HepG2 (cell line): ENCODE results near the gene BTG4. TPM values are rescaled to one million over a fixed set of nuclear protein-coding genes. Genes with fewer than 3 reads are reported as not detected.

Experiments used
- ATAC-seq: fragments of 200-7000 bp; cut with Tn5 transposase; 3 replicates; pipeline ENCODE4 v1.9.1; 2020; ENCODE audit warnings: mild to moderate bottlenecking, moderate library complexity
- BruUV-seq: library from RNA; stranded (reverse); fragments of 400-500 nt; replicated peaks from 2 replicates; lab custom pipeline; 2021; lab: Mats Ljungman, UMichigan
- CTCF ChIA-PET: fragments of 300-600 bp; formaldehyde crosslinking; extraction: SDS; loops from one replicate; lab custom pipeline; 2021; ENCODE audit warnings: low total read pairs, inconsistent platforms, low intra/inter-chr PET ratio; lab: Yijun Ruan, JAX
- POLR2A ChIA-PET: fragments of 350-600 bp; sonication (Branson Sonifier 250); formaldehyde crosslinking; loops from one replicate; lab custom pipeline; 2020; ENCODE audit warnings: antibody characterized with exemption, inconsistent platforms; lab: Yijun Ruan, JAX
- DNase-seq: peaks from one replicate; pipeline ENCODE4 v3.0.0-alpha.2; 2015; ENCODE audit warnings: low spot score
- FAIRE-seq: peaks from 3 replicates; lab custom pipeline; 2011; peaks lifted over from hg19 to GRCh38; lab: Jason Lieb, UNC
- H2AFZ ChIP-seq: one replicate; pipeline ENCODE4 v1.6.1; 2011; ENCODE audit warnings: low read length, inconsistent platforms
- H3K27ac ChIP-seq: fragments of 300-600 bp; 3 replicates; pipeline ENCODE4 v1.8.0; 2011; ENCODE audit warnings: mixed run types, mild to moderate bottlenecking, mixed read lengths, low read length, inconsistent platforms; ENCODE audit not compliant: insufficient read depth; ENCODE audit errors: extremely low read length
- H3K27me3 ChIP-seq, 2 experiments: fragments of 200-600 bp in 1 of 2; 2 replicates in 1 of 2; 3 replicates in 1 of 2; pipeline versions ENCODE4 v1.6.0 to v1.8.0; 2011; ENCODE audit warnings: low read length in 2 of 2, mild to moderate bottlenecking in 2 of 2, moderate library complexity in 2 of 2, inconsistent platforms in 1 of 2; ENCODE audit not compliant: insufficient read depth in 2 of 2, control insufficient read depth in 1 of 2
- H3K36me3 ChIP-seq, 2 experiments: fragments of 200-600 bp in 1 of 2; replicated peaks in 1 of 2; 2 replicates in 1 of 2; 3 replicates in 1 of 2; pipeline versions ENCODE4 v1.5.1 to v1.8.0; 2011; ENCODE audit warnings: low read length in 2 of 2, inconsistent platforms in 1 of 2; ENCODE audit not compliant: insufficient read depth in 2 of 2, control insufficient read depth in 1 of 2
- H3K4me1 ChIP-seq: 2 replicates; pipeline ENCODE4 v1.5.1; 2012; ENCODE audit warnings: low read length, inconsistent platforms; ENCODE audit not compliant: insufficient read depth
- H3K4me2 ChIP-seq: 2 replicates; pipeline ENCODE4 v1.6.0; 2011; ENCODE audit warnings: low read depth, low read length, inconsistent platforms
- H3K4me3 ChIP-seq, 3 experiments: fragments of 200-600 bp in 1 of 3; sonication (generic), shearing (Covaris generic) in 1 of 3; replicated peaks in 1 of 3; 2 replicates each; pipeline ENCODE4 v1.5.1; 2011 to 2016; ENCODE audit warnings: low read length in 3 of 3, inconsistent platforms in 2 of 3, low read depth in 2 of 3, mild to moderate bottlenecking in 2 of 3, control low read depth in 1 of 3, mixed read lengths in 1 of 3; ENCODE audit not compliant: insufficient read depth in 1 of 3
- H3K79me2 ChIP-seq: one replicate; pipeline ENCODE4 v1.6.1; 2011; ENCODE audit warnings: low read length, inconsistent platforms; ENCODE audit not compliant: insufficient read depth
- H3K9ac ChIP-seq: 2 replicates; pipeline ENCODE4 v1.6.0; 2011; ENCODE audit warnings: mild to moderate bottlenecking, low read depth, low read length, inconsistent platforms; ENCODE audit not compliant: insufficient read depth
- H3K9me3 ChIP-seq: 2 replicates; pipeline ENCODE4 v1.5.1; 2012; ENCODE audit warnings: mild to moderate bottlenecking, low read length
- H4K20me1 ChIP-seq: 2 replicates; pipeline ENCODE4 v1.6.0; 2011; ENCODE audit warnings: inconsistent platforms, mild to moderate bottlenecking, low read length, moderate library complexity; ENCODE audit not compliant: insufficient read depth
- GTF3A ChIP-seq: sonication (generic); formaldehyde crosslinking; conservative IDR thresholded peaks from 2 replicates; pipeline ENCODE4 v1.4.0; 2020; ENCODE audit warnings: mild to moderate bottlenecking, missing genetic modification reagents
- MAX ChIP-seq: IDR thresholded peaks from 2 replicates; pipeline ENCODE4 v1.6.1; 2012; ENCODE audit warnings: inconsistent platforms
- PATZ1 ChIP-seq: sonication (generic); formaldehyde crosslinking; IDR thresholded peaks from 2 replicates; pipeline ENCODE4 v1.4.0; 2020; ENCODE audit warnings: missing genetic modification reagents
- POGZ ChIP-seq: sonication (generic); formaldehyde crosslinking; IDR thresholded peaks from 2 replicates; pipeline ENCODE4 v1.4.0; 2020; ENCODE audit warnings: mild to moderate bottlenecking, missing genetic modification reagents
- SMARCC2 ChIP-seq: fragments of 450-650 bp; IDR thresholded peaks from 2 replicates; pipeline ENCODE4 v1.6.1; 2017; ENCODE audit warnings: antibody characterized with exemption, mild to moderate bottlenecking
- ZBTB21 ChIP-seq: sonication (generic); formaldehyde crosslinking; IDR thresholded peaks from 2 replicates; pipeline ENCODE4 v1.4.0; 2020; ENCODE audit warnings: missing genetic modification reagents
- ZFY ChIP-seq: sonication (generic); formaldehyde crosslinking; IDR thresholded peaks from 2 replicates; pipeline ENCODE4 v1.4.0; 2020; ENCODE audit warnings: missing genetic modification reagents
- ZNF142 ChIP-seq: sonication (generic); formaldehyde crosslinking; IDR thresholded peaks from 2 replicates; pipeline ENCODE4 v1.4.0; 2020; ENCODE audit warnings: missing genetic modification reagents
- ZNF280B ChIP-seq: sonication (generic); formaldehyde crosslinking; IDR thresholded peaks from 2 replicates; pipeline ENCODE4 v1.5.0; 2020; ENCODE audit warnings: missing genetic modification reagents, mild to moderate bottlenecking, borderline replicate concordance
- ZNF343 ChIP-seq: sonication (generic); formaldehyde crosslinking; IDR thresholded peaks from 2 replicates; pipeline ENCODE4 v1.4.0; 2020; ENCODE audit warnings: mild to moderate bottlenecking, missing genetic modification reagents
- ZNF883 ChIP-seq: sonication (generic); formaldehyde crosslinking; IDR thresholded peaks from 2 replicates; pipeline ENCODE4 v1.5.1; 2020; ENCODE audit warnings: mild to moderate bottlenecking, missing genetic modification reagents; ENCODE audit errors: not compliant biosample characterization
- WGBS: methylation state at CpG from one replicate; pipeline ENCODE4 v1.1.6; 2017; ENCODE audit warnings: low lambda C conversion rate; 5-methylcytosine and 5-hydroxymethylcytosine counted together
- in situ Hi-C: cut with HindIII; loops from 2 replicates; pipeline ENCODE4 v1.10.0; 2017; ENCODE audit warnings: low pct_unique_long_range_greater_than_20kb; ENCODE audit not compliant: extremely low pct_ligation_motif_present
- intact Hi-C: fragments of 100-400 bp; cut with micrococcal nuclease; formaldehyde crosslinking; loops from one replicate; pipeline ENCODE4 v1.10.0; 2022; ENCODE audit not compliant: unreplicated experiment
- polyA plus RNA-seq, 8 experiments: library from polyadenylated mRNA; depleted of rRNA in 3 of 8; stranded (reverse) in 7 of 8; unstranded in 1 of 8; fragments of >200 nt; fragmentation: Illumina TruSeq in 4 of 8; extraction: Trizol in 4 of 8; gene quantifications; 2 replicates each; pipeline versions ENCODE4 v1.2.1 to v1.2.3, GENCODE V29; 2011 to 2016; ENCODE audit warnings: low read depth in 4 of 8, missing spikeins in 1 of 8, mixed read lengths in 1 of 8; ENCODE audit not compliant: insufficient read depth in 1 of 8
- total RNA-seq, 5 experiments: library from RNA; depleted of rRNA; stranded (reverse); fragments of >200 nt; fragmentation: Illumina TruSeq; extraction: Trizol; gene quantifications; 2 replicates each; pipeline ENCODE4 v1.2.3, GENCODE V29; 2016; ENCODE audit warnings: low read depth in 1 of 5

The BTG4 gene
- total and polyA plus RNA-seq, 2 of the 13 experiments (the other 11 are each of a cell fraction or from before 2014, with no cell fraction given) = not detected

GRCh38 chr11:111540114-111540936 is 28.1 kb upstream of the BTG4 start, which contains the start of gene LAYN (continued):
- TF ChIP-seq ZNF280B (CRISPR knock-in tag) = peak; percentile 31; the same call in 1 of the 2 replicates
- TF ChIP-seq PATZ1 = 0 out of 2 replicates have a peak, but pooled peaks have one; percentile 25

GRCh38 chr11:111539426-111540113 is 27.4 kb upstream of the BTG4 start:
- intact Hi-C loops (no loop called here), in situ Hi-C loops (no loop called here)
- Histone ChIP-seq H3K9me3 (no peaks in the 10 kb centered on the region), H3K9ac (no peak overlapping the region), H3K4me3 (peak overlapping the region in 1 of 3 experiments; percentile 67; a peak in 2 of 6 replicates), H3K36me3 (no peaks in the 10 kb centered on the region), H3K27me3 (peaks cover 7 to 48% of the 10 kb centered on the region in 2 experiments; a peak in 4 of 5 replicates), H4K20me1 (no peaks in the 10 kb centered on the region), H2AFZ (no peak overlapping the region), H3K4me2 (peak overlapping the region; percentile 69), H3K27ac (no peak overlapping the region), H3K79me2 (no peaks in the 10 kb centered on the region), H3K4me1 (peaks cover 34% of the 10 kb centered on the region)
- FAIRE-seq (no peak), ATAC-seq (no peak), DNase-seq (no peak)
- BruUV-seq = no TSS peak
- ChIA-PET POLR2A (no interaction called here), CTCF (no interaction called here)
- WGBS = 52% methylated on average over 9 of the region's 9 CpGs
- TF ChIP-seq MAX (no peak), ZNF883 (CRISPR knock-in tag) (no peak), SMARCC2 (no peak), ZNF142 (CRISPR knock-in tag) (no peak), GTF3A (CRISPR knock-in tag) (no peak), ZFY (no peak), ZNF343 (CRISPR knock-in tag) (no peak), POGZ (CRISPR knock-in tag) (no peak), ZBTB21 (no peak)
